ENCODE data around the gene AGRN. TPM values are rescaled to one million over a fixed set of nuclear protein-coding genes. Genes with fewer than 3 reads are reported as not detected.

AGRN gene
- total and polyA plus RNA-seq, 8 donors: 40.5 to 166 (median 71.4) TPM

- Histone ChIP-seq H3K9me3 (no peaks in the 10 kb centered on the region), H3K36me3 (no peaks in the 10 kb centered on the region), H3K4me3 (no peak within 1 kb of the TSS), H3K27ac (no peak within 1 kb of the TSS), H3K27me3 (no peaks in the 10 kb centered on the region), H3K4me1 (no peaks in the 10 kb centered on the region)
- DNase-seq (peak in 2 of 6 donors; percentile 39 to 77), FAIRE-seq (no peak), ATAC-seq (no peak)
- TF ChIP-seq, protein P1, sequence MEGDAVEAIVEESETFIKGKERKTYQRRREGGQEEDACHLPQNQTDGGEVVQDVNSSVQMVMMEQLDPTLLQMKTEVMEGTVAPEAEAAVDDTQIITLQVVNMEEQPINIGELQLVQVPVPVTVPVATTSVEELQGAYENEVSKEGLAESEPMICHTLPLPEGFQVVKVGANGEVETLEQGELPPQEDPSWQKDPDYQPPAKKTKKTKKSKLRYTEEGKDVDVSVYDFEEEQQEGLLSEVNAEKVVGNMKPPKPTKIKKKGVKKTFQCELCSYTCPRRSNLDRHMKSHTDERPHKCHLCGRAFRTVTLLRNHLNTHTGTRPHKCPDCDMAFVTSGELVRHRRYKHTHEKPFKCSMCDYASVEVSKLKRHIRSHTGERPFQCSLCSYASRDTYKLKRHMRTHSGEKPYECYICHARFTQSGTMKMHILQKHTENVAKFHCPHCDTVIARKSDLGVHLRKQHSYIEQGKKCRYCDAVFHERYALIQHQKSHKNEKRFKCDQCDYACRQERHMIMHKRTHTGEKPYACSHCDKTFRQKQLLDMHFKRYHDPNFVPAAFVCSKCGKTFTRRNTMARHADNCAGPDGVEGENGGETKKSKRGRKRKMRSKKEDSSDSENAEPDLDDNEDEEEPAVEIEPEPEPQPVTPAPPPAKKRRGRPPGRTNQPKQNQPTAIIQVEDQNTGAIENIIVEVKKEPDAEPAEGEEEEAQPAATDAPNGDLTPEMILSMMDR (IDR thresholded peaks at IDR 0.05): no peak
- WGBS, 2 donors: 37 to 46% methylated on average over 24 to 28 of the region's 28 CpGs
- intact Hi-C loops (cut with DNase I): loop anchor here (2.0 to 10.0 kb wide), 4 partner anchors 81 to 303 kb away; partner anchors contain the start of gene SCNN1D (in 1 of the 3)
Observed at GRCh38 chr1:981955-982558, 37.9 kb upstream of the AGRN start, which contains the start of gene PERM1. TSS of gene PERM1 (minus strand) at chr1:982093. CDS start at chr1:981029, 1,064 bp downstream.

GRCh38 chr1:982765-983436 lies 37.0 kb upstream of the AGRN start:
- no peak overlapping the region for H3K27ac ChIP-seq
- H3K36me3 ChIP-seq: no peaks in the 10 kb centered on the region
- WGBS, 2 donors: 54 to 68% methylated on average over 43 of the region's 43 CpGs
- no peaks in the 10 kb centered on the region for H3K27me3 ChIP-seq
- FAIRE-seq (no peak), DNase-seq (peak in 1 of 6 donors; percentile 45), ATAC-seq (no peak)
- intact Hi-C loops (cut with DNase I): loop anchor here (2.0 to 10.0 kb wide), 4 partner anchors 80 to 302 kb away; partner anchors contain the start of gene SCNN1D (in 1 of the 3)
- no peaks in the 10 kb centered on the region for H3K4me1 ChIP-seq
- TF ChIP-seq, protein P1 (IDR thresholded peaks at IDR 0.05): no peak
- no peaks in the 10 kb centered on the region for H3K9me3 ChIP-seq
- no peak overlapping the region for H3K4me3 ChIP-seq

DNA sequence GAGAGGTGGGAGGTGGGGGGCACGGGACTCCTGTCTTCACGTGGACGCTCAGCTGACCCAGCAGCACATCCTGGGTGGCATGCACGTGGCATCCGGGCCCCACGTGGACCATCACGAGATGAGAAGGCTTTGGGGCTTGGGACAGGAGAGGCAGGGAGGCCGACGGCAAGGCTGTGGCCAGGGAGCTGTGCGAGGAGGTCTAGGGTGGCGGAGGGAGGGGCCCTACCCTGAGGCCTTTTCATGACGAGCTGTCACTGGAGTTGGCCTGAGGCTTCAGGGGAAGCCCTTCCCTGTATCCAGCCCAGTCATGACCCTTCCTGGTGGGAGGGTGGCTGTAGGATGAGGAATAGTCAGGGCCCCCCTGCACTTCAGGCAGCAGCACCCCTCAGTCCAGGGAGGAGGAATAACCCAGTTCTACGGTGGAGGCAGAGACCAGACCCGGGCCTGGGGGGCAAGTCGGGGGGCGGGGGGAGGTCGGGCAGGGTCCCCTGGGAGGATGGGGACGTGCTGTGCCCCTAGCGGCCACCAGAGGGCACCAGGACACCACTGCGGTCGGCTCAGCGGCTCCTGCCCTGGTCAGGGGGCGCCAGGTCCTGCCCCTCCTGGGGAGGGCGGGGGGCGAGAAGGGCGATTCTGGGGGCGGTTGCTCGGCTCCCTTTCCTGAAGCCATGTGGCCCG lies 36.0 kb upstream of the AGRN start:
- Histone ChIP-seq H3K4me3 (no peak overlapping the region), H3K36me3 (no peaks in the 10 kb centered on the region), H3K9me3 (no peaks in the 10 kb centered on the region), H3K27me3 (no peaks in the 10 kb centered on the region), H3K4me1 (no peaks in the 10 kb centered on the region), H3K27ac (no peak overlapping the region)
- WGBS, 2 donors: 14% methylated on average over 29 of the region's 29 CpGs
- FAIRE-seq (no peak), ATAC-seq (peak; percentile 61 to 92 (median 84)), DNase-seq (peak; percentile 26 to 85 (median 60))
- intact Hi-C loops (cut with DNase I): loop anchor here (2.0 to 10.0 kb wide), 4 partner anchors 79 to 301 kb away; partner anchors contain the start of gene SCNN1D (in 1 of the 3)
- TF ChIP-seq, protein P1 (IDR thresholded peaks at IDR 0.05): peak; percentile 82 to 96 (median 86)

DNA sequence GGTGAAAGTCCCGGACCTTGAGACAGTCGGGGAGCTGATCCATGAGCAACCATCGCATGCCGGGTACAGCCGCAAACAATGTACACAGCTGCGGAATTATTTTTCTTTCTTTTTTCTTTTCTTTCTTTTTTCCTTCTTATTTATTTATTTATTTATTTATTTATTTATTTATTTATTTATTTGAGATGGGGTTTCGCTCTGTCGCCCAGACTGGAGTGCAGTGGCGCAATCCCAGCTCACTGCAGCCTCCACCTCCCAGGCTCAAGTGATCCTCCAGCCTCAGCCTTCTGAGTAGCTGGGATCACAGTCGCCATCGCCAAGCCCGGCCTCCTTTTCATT lies 35.5 kb upstream of the AGRN start:
- WGBS, 2 donors: 40 to 46% methylated on average over 12 of the region's 12 CpGs
- no peak for DNase-seq
- intact Hi-C loops (cut with DNase I): loop anchor here (5.0 to 10.0 kb wide), 3 partner anchors 80 to 300 kb away; partner anchors contain the start of gene SCNN1D (in 1 of the 3)

More for the DNA sequence above, 35.5 kb upstream of the AGRN start:
- TF ChIP-seq, protein P1 (IDR thresholded peaks at IDR 0.05): peak in 1 of 4 donors; percentile 1
- no peaks in the 10 kb centered on the region for H3K4me1 ChIP-seq
- peak in 1 of 4 donors; percentile 23 for ATAC-seq
- no peak overlapping the region for H3K27ac ChIP-seq
- no peak for FAIRE-seq
- no peaks in the 10 kb centered on the region for H3K9me3 ChIP-seq
- H3K4me3 ChIP-seq: no peak overlapping the region
- no peaks in the 10 kb centered on the region for H3K27me3 ChIP-seq
- no peaks in the 10 kb centered on the region for H3K36me3 ChIP-seq

All from pancreas (tissue), 10 donors.